VCaP (cell line): Measurements from ENCODE around the gene ZBTB18.
"Not testable (repeated sequence)": the region's sequence is repeated elsewhere in the genome, so short reads cannot be mapped to it uniquely, and the experiment has no call there.

ENCODE experiments used
- H3K27ac ChIP-seq: fragments of 450-650 bp; 2 replicates; pipeline ENCODE4 v1.5.1; 2017
- CTCF ChIP-seq: fragments of 450-650 bp; conservative IDR thresholded peaks from 2 replicates; pipeline ENCODE4 v1.5.1; 2017; ENCODE audit warnings: mild to moderate bottlenecking, moderate library complexity

The ZBTB18 gene

DNA sequence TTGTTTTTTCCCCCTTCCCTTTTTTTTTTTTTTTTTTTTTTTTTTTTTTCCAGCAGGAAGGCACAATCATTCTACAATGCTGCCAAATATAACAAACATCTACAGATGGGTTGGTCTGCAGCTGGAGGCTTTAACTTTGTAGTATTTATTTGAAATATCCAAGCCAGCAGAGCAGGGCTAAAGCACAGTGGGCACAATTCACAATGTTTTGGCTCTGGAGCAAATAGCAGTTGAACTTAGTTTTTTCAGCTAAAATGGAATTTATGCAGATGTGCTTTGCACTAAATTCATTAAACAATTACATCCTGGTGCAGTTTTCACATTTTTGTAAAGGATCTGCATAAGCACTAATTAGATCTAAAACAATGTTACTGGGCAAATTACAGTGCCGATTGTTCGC, 39.8 kb upstream of the ZBTB18 start:
- no peak for TF ChIP-seq CTCF
- no peak overlapping the region for H3K27ac ChIP-seq

- no peak for TF ChIP-seq CTCF
- no peak overlapping the region for H3K27ac ChIP-seq
Observed at GRCh38 chr1:244011786-244012185, 39.3 kb upstream of the ZBTB18 start.

DNA sequence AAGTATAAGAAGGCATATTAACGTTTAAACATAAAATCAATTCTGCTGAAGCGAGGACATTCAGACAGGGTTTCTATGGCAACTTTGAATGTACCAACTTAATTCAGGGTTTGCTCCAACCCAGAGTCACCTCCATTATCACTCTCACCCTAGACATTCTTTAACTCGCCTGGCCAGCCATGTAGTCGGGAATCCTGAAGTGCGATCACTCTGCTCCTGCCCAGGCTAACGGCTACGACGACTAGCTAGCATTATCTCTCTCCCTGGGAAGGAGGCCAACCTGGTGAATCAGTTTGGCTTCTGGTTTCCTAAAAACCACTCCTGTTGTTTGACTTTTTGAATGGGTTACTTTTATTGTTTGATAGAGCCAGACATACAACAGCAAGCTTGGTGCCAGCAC, 38.9 kb upstream of the ZBTB18 start:
- no peak overlapping the region for H3K27ac ChIP-seq
- no peak for TF ChIP-seq CTCF

GRCh38 chr1:244013100-244013499, 38.0 kb upstream of the ZBTB18 start:
- H3K27ac ChIP-seq: no peak overlapping the region
- TF ChIP-seq CTCF: no peak

DNA sequence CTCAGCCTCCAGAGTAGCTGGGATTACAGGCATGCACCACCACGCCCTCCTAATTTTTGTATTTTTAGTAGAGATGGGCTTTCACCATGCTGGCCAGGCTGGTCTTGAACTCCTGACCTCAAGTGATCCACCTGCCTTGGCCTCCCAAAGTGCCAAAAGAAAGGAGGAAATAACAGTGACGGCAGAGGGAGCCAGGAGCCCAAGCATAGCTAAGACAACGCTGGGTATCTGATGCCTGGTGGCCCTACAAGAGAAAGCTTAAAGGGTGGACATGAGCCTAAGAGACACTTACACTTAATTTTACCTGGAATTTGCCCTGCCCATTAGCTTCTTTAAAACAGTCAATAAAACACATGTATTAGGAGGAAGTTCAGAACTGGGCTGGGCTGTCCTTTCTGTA, 36.2 kb upstream of the ZBTB18 start:
- H3K27ac ChIP-seq: not testable (repeated sequence)

DNA sequence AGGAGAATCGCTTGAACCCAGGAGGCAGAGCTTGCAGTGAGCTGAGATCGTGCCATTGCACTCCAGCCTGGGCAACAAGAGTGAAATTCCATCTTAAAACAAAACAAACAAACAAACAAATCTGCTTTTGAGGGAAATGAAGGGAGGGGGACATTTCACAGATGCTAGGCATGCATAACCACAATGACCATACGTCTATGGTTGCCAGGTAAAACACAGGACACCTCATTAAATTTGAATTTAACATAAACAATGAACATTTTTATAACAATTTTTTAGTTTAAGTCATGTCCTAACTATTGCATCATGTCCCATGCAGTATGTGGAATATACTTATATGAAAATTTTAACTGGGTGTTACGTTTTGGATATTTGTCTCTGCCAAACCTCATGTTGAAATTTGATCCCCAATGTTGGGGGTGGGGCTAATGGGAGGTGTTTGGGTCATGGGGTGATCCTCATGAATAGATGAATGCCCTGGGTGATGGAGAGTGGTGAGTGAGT, 31.0 kb upstream of the ZBTB18 start:
- no peak for TF ChIP-seq CTCF
- no peak overlapping the region for H3K27ac ChIP-seq

- TF ChIP-seq CTCF: no peak
- no peak overlapping the region for H3K27ac ChIP-seq
Observed at GRCh38 chr1:244021427-244021826, 29.7 kb upstream of the ZBTB18 start.

GRCh38 chr1:244022311-244022710, 28.8 kb upstream of the ZBTB18 start:
- TF ChIP-seq CTCF: no peak
- H3K27ac ChIP-seq: no peak overlapping the region
